ENCODE measurements around the gene PRKCQ.

PRKCQ gene

DNA sequence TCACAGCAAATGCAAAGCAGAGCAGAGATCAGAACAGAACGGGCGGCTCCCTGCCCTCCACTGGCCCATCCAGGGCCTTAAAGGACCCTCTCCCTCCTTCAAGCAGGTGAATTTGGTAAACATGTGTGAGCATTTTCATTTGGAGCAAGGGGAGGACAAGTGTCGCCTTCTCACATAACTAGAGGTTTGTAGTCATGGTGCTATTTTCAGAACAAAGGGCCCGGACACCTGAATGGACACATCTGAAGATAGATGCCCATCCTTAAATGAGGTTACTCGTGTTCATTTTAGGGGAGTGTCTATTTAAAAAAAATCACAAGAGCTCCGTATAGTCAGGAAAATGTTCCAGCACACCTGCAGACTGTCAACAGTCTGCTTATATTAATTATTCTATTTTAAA is 153.8 kb downstream of the PRKCQ start:
- H3K4me3 ChIP-seq (replicated peaks in 1 of 2; ENCODE audit: low read depth in 2 of 2, low read length in 2 of 2), result no peak overlapping the region
- DNase-seq (ENCODE audit: low read depth in 2 of 2), result no peak
- no peak for TF ChIP-seq CTCF (IDR thresholded peaks at IDR 0.05; ENCODE audit: low read depth, low read length)

DNA sequence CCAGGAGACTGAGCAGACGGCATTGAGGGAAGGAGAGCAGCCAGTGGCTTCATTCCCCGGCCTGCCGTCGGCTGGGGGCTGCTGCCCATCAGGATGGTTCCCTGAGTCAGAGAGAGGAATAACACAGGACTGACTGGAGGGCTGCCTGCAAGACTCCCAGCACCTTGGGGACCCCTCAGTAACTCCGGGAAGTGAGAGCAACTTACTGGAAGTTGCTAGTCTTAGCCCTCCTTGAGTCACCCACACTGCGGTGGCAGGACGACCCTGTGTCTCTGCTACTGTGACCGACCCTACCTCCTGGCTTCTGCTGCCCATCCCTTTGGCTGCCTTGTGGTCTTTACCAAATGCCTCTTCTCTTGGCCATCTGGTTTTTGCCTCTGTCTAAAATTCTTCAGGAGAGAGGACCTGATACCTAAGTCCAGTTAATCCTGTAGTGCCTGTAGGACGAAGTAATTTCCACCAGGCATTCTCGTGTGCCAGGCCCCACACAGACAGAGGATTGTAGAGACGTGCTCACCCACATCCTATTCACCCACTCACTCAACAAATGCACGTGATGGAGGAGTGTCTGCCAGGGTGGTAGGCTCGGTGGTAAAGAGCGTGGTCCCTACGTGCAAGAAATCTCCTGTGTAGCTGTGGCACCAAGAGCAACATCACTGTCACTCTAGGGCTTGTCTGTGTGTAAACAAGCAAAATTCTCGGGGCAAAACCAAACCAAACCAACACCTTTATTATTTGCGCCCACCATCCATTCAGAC is 156.5 kb downstream of the PRKCQ start:
- DNase-seq (ENCODE audit: low read depth in 2 of 2), result no peak
- no peak for TF ChIP-seq CTCF (IDR thresholded peaks at IDR 0.05; ENCODE audit: low read depth, low read length)
- H3K4me3 ChIP-seq (replicated peaks in 1 of 2; ENCODE audit: low read depth in 2 of 2, low read length in 2 of 2), result no peak overlapping the region

DNA sequence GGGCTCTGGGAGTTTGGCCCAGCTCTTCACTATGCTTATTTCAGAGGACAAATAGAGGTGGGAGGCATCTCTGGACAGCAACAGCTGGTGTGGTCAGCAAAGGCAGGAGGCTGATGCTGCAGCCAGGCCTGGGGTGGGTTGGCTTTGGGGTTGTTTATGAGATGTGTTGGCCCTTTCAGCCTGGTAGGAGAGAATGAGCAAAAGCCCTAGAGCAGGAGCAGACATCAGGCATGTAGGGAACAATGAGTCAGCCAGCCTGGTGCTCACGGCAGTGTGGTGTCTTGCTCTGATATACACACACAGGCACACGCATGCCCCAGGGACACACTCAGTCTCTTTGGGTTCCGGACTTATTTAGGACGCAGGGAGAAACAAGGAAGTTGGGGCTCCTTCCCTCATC is 157.1 kb downstream of the PRKCQ start:
- DNase-seq (ENCODE audit: low read depth in 2 of 2), result no peak
- H3K4me3 ChIP-seq (replicated peaks in 1 of 2; ENCODE audit: low read depth in 2 of 2, low read length in 2 of 2), result no peak overlapping the region
- no peak for TF ChIP-seq CTCF (IDR thresholded peaks at IDR 0.05; ENCODE audit: low read depth, low read length)

GRCh38 chr10:6418613-6419216 is 161.4 kb downstream of the PRKCQ start:
- no peak for TF ChIP-seq CTCF (IDR thresholded peaks at IDR 0.05; ENCODE audit: low read depth, low read length)
- DNase-seq (ENCODE audit: low read depth in 2 of 2), result no peak

GRCh38 chr10:6418167-6418566 is 161.9 kb downstream of the PRKCQ start:
- no peak overlapping the region for H3K4me3 ChIP-seq (replicated peaks in 1 of 2; ENCODE audit: low read depth in 2 of 2, low read length in 2 of 2)
- no peak for TF ChIP-seq CTCF (IDR thresholded peaks at IDR 0.05; ENCODE audit: low read depth, low read length)
- no peak for DNase-seq (ENCODE audit: low read depth in 2 of 2)

More at GRCh38 chr10:6418613-6419216, 161.4 kb downstream of the PRKCQ start:
- H3K4me3 ChIP-seq (replicated peaks in 1 of 2; ENCODE audit: low read depth in 2 of 2, low read length in 2 of 2), result no peak overlapping the region

DNA sequence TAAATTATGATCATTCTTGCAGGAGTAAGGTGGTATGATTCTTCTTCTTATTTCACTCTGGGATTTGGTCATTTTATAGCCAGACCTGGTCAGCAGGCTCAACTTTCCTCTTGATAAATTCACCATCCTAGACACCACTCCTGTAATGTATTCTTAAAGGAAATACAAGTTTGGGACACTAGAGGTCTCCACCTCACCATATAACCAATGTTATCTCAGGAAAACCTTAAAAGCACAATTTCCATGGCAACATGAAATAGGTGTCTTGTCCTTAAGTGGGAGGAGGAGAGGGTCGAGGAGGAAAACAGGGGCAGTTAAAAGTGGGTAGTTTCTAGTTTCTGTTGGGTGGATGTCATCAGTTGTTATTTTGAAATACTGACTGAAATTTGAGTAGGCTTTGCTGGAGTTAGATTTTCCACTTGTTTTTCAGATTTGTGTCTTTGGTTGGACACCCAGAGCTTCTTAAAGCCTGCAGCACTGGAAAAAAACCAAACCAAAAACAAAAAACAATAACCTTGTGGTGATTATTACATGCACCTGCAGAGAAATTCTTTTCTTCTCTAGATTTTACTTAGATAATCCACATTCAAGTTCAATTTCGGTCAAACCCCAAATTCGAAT is 163.1 kb downstream of the PRKCQ start:
- peak; percentile 64 to 69 for DNase-seq (ENCODE audit: low read depth in 2 of 2)
- H3K4me3 ChIP-seq (replicated peaks in 1 of 2; ENCODE audit: low read depth in 2 of 2, low read length in 2 of 2), result no peak overlapping the region
- TF ChIP-seq CTCF (IDR thresholded peaks at IDR 0.05; ENCODE audit: low read depth, low read length), result peak; percentile 62
